Measurements from ENCODE around the gene ANGPT4. TPM values are rescaled to one million over a fixed set of nuclear protein-coding genes. Genes with fewer than 3 reads are reported as not detected.

ANGPT4 gene
- total and polyA plus RNA-seq, 4 donors, result 0.02 to 0.67 (median 0.65) TPM; not detected in 1

GRCh38 chr20:889932-890463 lies 26.1 kb downstream of the ANGPT4 start:
- DNase-seq (no peak), ATAC-seq (ENCODE audit: insufficient read depth, low FRiP score) (no peak)
- peaks cover 3 to 6% (median 3%) of the 10 kb centered on the region in 3 donors for H3K27me3 ChIP-seq (ENCODE audit: control insufficient read depth in 3 of 3, insufficient read depth in 3 of 3, low read length in 2 of 3)
- WGBS, 2 donors, result 72 to 81% methylated on average over 10 of the region's 10 CpGs
- peaks cover 0 to 4% (median 0%) of the 10 kb centered on the region in 4 donors for H3K9me3 ChIP-seq (ENCODE audit: control insufficient read depth in 4 of 4, insufficient read depth in 3 of 4, low read length in 3 of 4)
- no peak for TF ChIP-seq CTCF (IDR thresholded peaks at IDR 0.05; ENCODE audit: control extremely low read depth, extremely low read depth)
- no peak overlapping the region for H3K27ac ChIP-seq (ENCODE audit: low read depth in 1 of 2, low read length in 1 of 2)
- H3K4me3 ChIP-seq, result no peak overlapping the region
- H3K4me1 ChIP-seq (ENCODE audit: control insufficient read depth in 5 of 5, insufficient read depth in 5 of 5, low read length in 5 of 5), result peaks cover 0 to 6% (median 0%) of the 10 kb centered on the region in 5 donors
- no peaks in the 10 kb centered on the region for H3K36me3 ChIP-seq (ENCODE audit: control insufficient read depth in 4 of 4, insufficient read depth in 4 of 4, low read length in 4 of 4)
- H3K9ac ChIP-seq (ENCODE audit: insufficient read depth in 1 of 2, low read length in 2 of 2), result no peak overlapping the region

- Histone ChIP-seq H3K9ac (ENCODE audit: insufficient read depth in 1 of 2, low read length in 2 of 2) (no peak overlapping the region), H3K4me3 (no peak overlapping the region), H3K27ac (ENCODE audit: low read depth in 1 of 2, low read length in 1 of 2) (no peak overlapping the region), H3K9me3 (ENCODE audit: control insufficient read depth in 4 of 4, insufficient read depth in 3 of 4, low read length in 3 of 4) (peaks cover 0 to 4% (median 0%) of the 10 kb centered on the region in 4 donors), H3K27me3 (ENCODE audit: control insufficient read depth in 3 of 3, insufficient read depth in 3 of 3, low read length in 2 of 3) (peaks cover 3 to 6% (median 3%) of the 10 kb centered on the region in 3 donors), H3K4me1 (ENCODE audit: control insufficient read depth in 5 of 5, insufficient read depth in 5 of 5, low read length in 5 of 5) (peaks cover 0 to 9% (median 0%) of the 10 kb centered on the region in 5 donors), H3K36me3 (ENCODE audit: control insufficient read depth in 4 of 4, insufficient read depth in 4 of 4, low read length in 4 of 4) (no peaks in the 10 kb centered on the region)
- DNase-seq (no peak), ATAC-seq (ENCODE audit: insufficient read depth, low FRiP score) (no peak)
- 33 to 65% methylated on average over 5 of the region's 5 CpGs for WGBS, 2 donors
- TF ChIP-seq CTCF (IDR thresholded peaks at IDR 0.05; ENCODE audit: control extremely low read depth, extremely low read depth), result no peak
Observed at GRCh38 chr20:889106-889505, 27.0 kb downstream of the ANGPT4 start.

GRCh38 chr20:888057-888456 lies 28.1 kb downstream of the ANGPT4 start:
- H3K36me3 ChIP-seq (ENCODE audit: control insufficient read depth in 4 of 4, insufficient read depth in 4 of 4, low read length in 4 of 4), result no peaks in the 10 kb centered on the region
- DNase-seq, result no peak
- H3K27me3 ChIP-seq (ENCODE audit: control insufficient read depth in 3 of 3, insufficient read depth in 3 of 3, low read length in 2 of 3), result peaks cover 3 to 6% (median 5%) of the 10 kb centered on the region in 3 donors
- WGBS, 2 donors, result 71 to 76% methylated on average over 2 of the region's 2 CpGs
- H3K9ac ChIP-seq (ENCODE audit: insufficient read depth in 1 of 2, low read length in 2 of 2), result no peak overlapping the region
- TF ChIP-seq CTCF (IDR thresholded peaks at IDR 0.05; ENCODE audit: control extremely low read depth, extremely low read depth), result no peak
- no peak overlapping the region for H3K4me3 ChIP-seq
- H3K27ac ChIP-seq (ENCODE audit: low read depth in 1 of 2, low read length in 1 of 2), result no peak overlapping the region
- peaks cover 0 to 9% (median 0%) of the 10 kb centered on the region in 5 donors for H3K4me1 ChIP-seq (ENCODE audit: control insufficient read depth in 5 of 5, insufficient read depth in 5 of 5, low read length in 5 of 5)
- H3K9me3 ChIP-seq (ENCODE audit: control insufficient read depth in 4 of 4, insufficient read depth in 3 of 4, low read length in 3 of 4), result peaks cover 0 to 4% (median 0%) of the 10 kb centered on the region in 4 donors
- ATAC-seq (ENCODE audit: insufficient read depth, low FRiP score), result no peak

- ATAC-seq (ENCODE audit: insufficient read depth, low FRiP score) (no peak), DNase-seq (no peak)
- Histone ChIP-seq H3K4me1 (ENCODE audit: control insufficient read depth in 5 of 5, insufficient read depth in 5 of 5, low read length in 5 of 5) (peaks cover 0 to 9% (median 0%) of the 10 kb centered on the region in 5 donors), H3K4me3 (no peak overlapping the region), H3K36me3 (ENCODE audit: control insufficient read depth in 4 of 4, insufficient read depth in 4 of 4, low read length in 4 of 4) (no peaks in the 10 kb centered on the region), H3K27me3 (ENCODE audit: control insufficient read depth in 3 of 3, insufficient read depth in 3 of 3, low read length in 2 of 3) (peaks cover 3 to 6% (median 5%) of the 10 kb centered on the region in 3 donors), H3K9me3 (ENCODE audit: control insufficient read depth in 4 of 4, insufficient read depth in 3 of 4, low read length in 3 of 4) (peaks cover 0 to 4% (median 0%) of the 10 kb centered on the region in 4 donors), H3K9ac (ENCODE audit: insufficient read depth in 1 of 2, low read length in 2 of 2) (no peak overlapping the region), H3K27ac (ENCODE audit: low read depth in 1 of 2, low read length in 1 of 2) (no peak overlapping the region)
- WGBS, 2 donors, result 92 to 95% methylated on average over 2 of the region's 2 CpGs
- TF ChIP-seq CTCF (IDR thresholded peaks at IDR 0.05; ENCODE audit: control extremely low read depth, extremely low read depth), result no peak
Observed at GRCh38 chr20:887137-887536, 29.0 kb downstream of the ANGPT4 start.
